GM21529 (cell line): Measurements from ENCODE around the gene IFNLR1.

ENCODE experiments used
- ATAC-seq: cut with Tn5 transposase; IDR thresholded peaks from one replicate; pipeline ENCODE4 v1.9.1; 2021; ENCODE audit not compliant: unreplicated experiment

The IFNLR1 gene

GRCh38 chr1:24124980-24125379 is 62.1 kb downstream of the IFNLR1 start:
- no peak for ATAC-seq

- no peak for ATAC-seq
These were observed 63.5 kb downstream of the IFNLR1 start for GRCh38 chr1:24123611-24124010.

- ATAC-seq = no peak
These were observed 64.3 kb downstream of the IFNLR1 start for GRCh38 chr1:24122776-24123175.

GRCh38 chr1:24121406-24121805 is 65.7 kb downstream of the IFNLR1 start:
- ATAC-seq = no peak

GRCh38 chr1:24120965-24121364 is 66.1 kb downstream of the IFNLR1 start:
- ATAC-seq = no peak

- ATAC-seq = no peak
These were observed 67.0 kb downstream of the IFNLR1 start for GRCh38 chr1:24119859-24120756.

- ATAC-seq = no peak
These were observed 67.6 kb downstream of the IFNLR1 start for GRCh38 chr1:24119489-24119858.

GRCh38 chr1:24118410-24119242 is 68.5 kb downstream of the IFNLR1 start:
- ATAC-seq = no peak

- no peak for ATAC-seq
These were observed 69.2 kb downstream of the IFNLR1 start for GRCh38 chr1:24117722-24118409.

GRCh38 chr1:24117132-24117531 is 70.0 kb downstream of the IFNLR1 start:
- no peak for ATAC-seq

- no peak for ATAC-seq
These were observed 72.3 kb downstream of the IFNLR1 start for GRCh38 chr1:24114753-24115152.

- ATAC-seq = no peak
These were observed 73.5 kb downstream of the IFNLR1 start for GRCh38 chr1:24113641-24114033.

- ATAC-seq = no peak
These were observed 74.9 kb downstream of the IFNLR1 start, which contains the start of gene MYOM3 for GRCh38 chr1:24111996-24112779. Gene MYOM3, minus strand, starts transcription at chr1:24112135. Its CDS starts 3,499 bp downstream, at chr1:24108636.

GRCh38 chr1:24111262-24111995 is 75.7 kb downstream of the IFNLR1 start:
- no peak for ATAC-seq

GRCh38 chr1:24110642-24111261 is 76.3 kb downstream of the IFNLR1 start:
- no peak for ATAC-seq

- no peak for ATAC-seq
These were observed 77.2 kb downstream of the IFNLR1 start for GRCh38 chr1:24109686-24110475.

GRCh38 chr1:24109166-24109483 is 78.0 kb downstream of the IFNLR1 start:
- ATAC-seq = no peak

GRCh38 chr1:24108334-24109165 is 78.5 kb downstream of the IFNLR1 start:
- no peak for ATAC-seq
